Fibroblast of lung (primary cell): Measurements from ENCODE around the gene CELF2. TPM values are rescaled to one million over a fixed set of nuclear protein-coding genes. Genes with fewer than 3 reads are reported as not detected.
A peak's percentile ranks its signal among the peaks of the same experiment; 100 is the strongest.

Source experiments
- DNase-seq, 2 donors: peaks; one replicate each; pipeline versions ENCODE4 v3.0.0 to v3.0.0-alpha.2; 2010; ENCODE audit warnings: low read depth in 2 of 2
- H2AFZ ChIP-seq: 2 replicates; pipeline ENCODE4 v1.5.1; 2012; ENCODE audit warnings: low read length, control low read depth, inconsistent platforms
- H3K27ac ChIP-seq: 2 replicates; pipeline ENCODE4 v1.5.1; 2011; ENCODE audit warnings: low read length, control low read depth; ENCODE audit not compliant: insufficient read depth
- H3K27me3 ChIP-seq: 2 replicates; pipeline ENCODE4 v1.5.1; 2011; ENCODE audit warnings: mild to moderate bottlenecking, low read length; ENCODE audit not compliant: control insufficient read depth, insufficient read depth
- H3K36me3 ChIP-seq: 2 replicates; pipeline ENCODE4 v1.5.1; 2011; ENCODE audit warnings: low read length; ENCODE audit not compliant: control insufficient read depth, insufficient read depth
- H3K4me1 ChIP-seq: 2 replicates; pipeline ENCODE4 v1.5.1; 2011; ENCODE audit warnings: low read length; ENCODE audit not compliant: control insufficient read depth, insufficient read depth; ENCODE audit errors: extremely low read depth
- H3K4me2 ChIP-seq: 2 replicates; pipeline ENCODE4 v1.5.1; 2011; ENCODE audit warnings: low read length, control low read depth; ENCODE audit not compliant: insufficient read depth; ENCODE audit errors: extremely low read depth
- H3K4me3 ChIP-seq, 4 experiments: fragments of 200-600 bp in 1 of 4; sonication (generic) in 1 of 4; replicated peaks in 1 of 4; 2 replicates each; pipeline ENCODE4 v1.5.1; 2011 to 2016; ENCODE audit warnings: low read length in 4 of 4, low read depth in 3 of 4, mild to moderate bottlenecking in 3 of 4, control low read depth in 2 of 4, inconsistent platforms in 1 of 4, mixed read lengths in 1 of 4; ENCODE audit not compliant: insufficient read depth in 1 of 4; ENCODE audit errors: control extremely low read depth in 1 of 4
- H3K79me2 ChIP-seq: 2 replicates; pipeline ENCODE4 v1.5.1; 2012; ENCODE audit warnings: mild to moderate bottlenecking, low read length, inconsistent platforms; ENCODE audit not compliant: control insufficient read depth, insufficient read depth
- H3K9ac ChIP-seq: 2 replicates; pipeline ENCODE4 v1.5.1; 2011; ENCODE audit warnings: mild to moderate bottlenecking, low read length, control low read depth; ENCODE audit not compliant: insufficient read depth
- H3K9me3 ChIP-seq: 2 replicates; pipeline ENCODE4 v1.5.1; 2012; ENCODE audit warnings: low read depth, low read length; ENCODE audit not compliant: control insufficient read depth, insufficient read depth
- H4K20me1 ChIP-seq: 2 replicates; pipeline ENCODE4 v1.5.1; 2011; ENCODE audit warnings: low read length; ENCODE audit not compliant: control insufficient read depth, insufficient read depth; ENCODE audit errors: extremely low read depth
- EZH2 ChIP-seq: IDR thresholded peaks from 2 replicates; pipeline ENCODE4 v1.5.1; 2012; ENCODE audit warnings: low read length, control low read depth, mild to moderate bottlenecking; ENCODE audit errors: missing control alignments
- polyA plus RNA-seq, 2 donors: library from polyadenylated mRNA; depleted of rRNA in 1 of 2; stranded (reverse) in 1 of 2; unstranded in 1 of 2; fragments of >200 nt; gene quantifications; 2 replicates each; pipeline ENCODE4 v1.2.1, GENCODE V29; 2011 to 2012; ENCODE audit warnings: missing spikeins in 1 of 2
- total RNA-seq: library from RNA; depleted of rRNA; stranded (reverse); fragments of >200 nt; gene quantifications from 2 replicates; pipeline ENCODE4 v1.2.1, GENCODE V29; 2014
- TF ChIP-seq, protein P1 (sequence below), 2 donors: IDR thresholded peaks in 1 of 2; conservative IDR thresholded peaks in 1 of 2; 1 replicate in 1 of 2; 2 replicates in 1 of 2; pipeline ENCODE4 v1.5.1; 2011 to 2012; ENCODE audit warnings: low read length in 2 of 2, control low read depth in 1 of 2, inconsistent platforms in 1 of 2, low read depth in 1 of 2, mild to moderate bottlenecking in 1 of 2

Gene CELF2
- total and polyA plus RNA-seq, 2 donors (not counting 1 experiment from before 2014, with no cell fraction given), result 16.9 to 25.1 TPM

DNA sequence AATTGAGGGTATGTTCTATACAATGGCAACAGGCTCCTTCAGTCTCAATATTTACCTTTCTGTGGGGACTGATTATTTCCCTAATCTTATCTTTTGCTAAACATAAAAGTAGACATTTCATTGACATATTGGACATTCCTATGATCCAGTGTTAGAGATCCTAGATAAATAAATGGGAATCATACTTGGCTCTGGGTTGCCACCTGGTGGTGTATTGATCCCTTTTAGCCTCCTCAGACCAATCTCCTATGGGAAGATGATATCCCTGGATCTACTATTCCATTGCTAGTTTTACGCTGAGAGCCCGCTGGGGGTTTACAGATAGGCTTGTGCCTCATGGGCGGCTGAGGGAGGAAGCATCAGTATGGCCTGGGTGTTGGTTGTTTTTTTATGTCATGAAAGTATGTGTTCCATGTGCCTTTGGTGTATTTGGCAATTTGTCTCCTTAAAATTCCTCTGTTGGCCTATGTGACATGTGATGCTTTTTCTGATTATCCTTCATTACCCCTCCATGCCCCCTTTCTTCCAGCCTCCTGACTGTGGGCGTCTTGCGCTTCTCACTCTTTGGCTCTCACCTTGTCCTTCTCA is 18.8 kb downstream of the CELF2 start:
- Histone ChIP-seq H3K4me1 (no peaks in the 10 kb centered on the region), H2AFZ (no peak overlapping the region), H3K36me3 (no peaks in the 10 kb centered on the region), H3K9ac (no peak overlapping the region), H3K4me3 (no peak overlapping the region), H3K27me3 (no peaks in the 10 kb centered on the region), H4K20me1 (no peaks in the 10 kb centered on the region), H3K79me2 (no peaks in the 10 kb centered on the region), H3K4me2 (no peak overlapping the region), H3K27ac (no peak overlapping the region), H3K9me3 (no peaks in the 10 kb centered on the region)
- TF ChIP-seq, protein P1, sequence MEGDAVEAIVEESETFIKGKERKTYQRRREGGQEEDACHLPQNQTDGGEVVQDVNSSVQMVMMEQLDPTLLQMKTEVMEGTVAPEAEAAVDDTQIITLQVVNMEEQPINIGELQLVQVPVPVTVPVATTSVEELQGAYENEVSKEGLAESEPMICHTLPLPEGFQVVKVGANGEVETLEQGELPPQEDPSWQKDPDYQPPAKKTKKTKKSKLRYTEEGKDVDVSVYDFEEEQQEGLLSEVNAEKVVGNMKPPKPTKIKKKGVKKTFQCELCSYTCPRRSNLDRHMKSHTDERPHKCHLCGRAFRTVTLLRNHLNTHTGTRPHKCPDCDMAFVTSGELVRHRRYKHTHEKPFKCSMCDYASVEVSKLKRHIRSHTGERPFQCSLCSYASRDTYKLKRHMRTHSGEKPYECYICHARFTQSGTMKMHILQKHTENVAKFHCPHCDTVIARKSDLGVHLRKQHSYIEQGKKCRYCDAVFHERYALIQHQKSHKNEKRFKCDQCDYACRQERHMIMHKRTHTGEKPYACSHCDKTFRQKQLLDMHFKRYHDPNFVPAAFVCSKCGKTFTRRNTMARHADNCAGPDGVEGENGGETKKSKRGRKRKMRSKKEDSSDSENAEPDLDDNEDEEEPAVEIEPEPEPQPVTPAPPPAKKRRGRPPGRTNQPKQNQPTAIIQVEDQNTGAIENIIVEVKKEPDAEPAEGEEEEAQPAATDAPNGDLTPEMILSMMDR (conservative IDR thresholded peaks at IDR 0.05 in 1 of 2, IDR thresholded peaks at IDR 0.05 in 1 of 2; ENCODE audit: low read depth in 1 of 2, low read length in 2 of 2), result peak; percentile 64 to 69
- TF ChIP-seq EZH2, result no peak
- DNase-seq, result peak; percentile 39 to 76

DNA sequence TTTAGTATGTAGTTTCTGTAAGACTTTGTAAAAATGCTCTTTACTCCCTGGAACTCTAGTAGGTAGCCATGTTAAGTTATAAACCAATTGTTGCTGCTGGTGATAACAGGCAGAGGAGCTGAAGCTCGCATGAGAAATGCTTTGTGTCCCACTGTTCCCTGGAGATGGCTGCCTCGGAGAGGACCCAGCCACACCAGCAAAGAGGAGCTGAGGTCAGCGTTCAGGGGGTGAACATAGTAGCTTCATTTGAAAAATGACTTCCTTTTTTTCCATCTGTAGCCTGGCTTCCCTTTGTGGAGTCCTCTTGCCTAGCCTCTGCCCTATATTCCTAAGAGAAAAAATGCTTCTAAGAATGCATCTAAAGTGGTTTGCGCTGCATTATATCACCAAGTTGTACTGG is 20.3 kb downstream of the CELF2 start:
- Histone ChIP-seq H3K4me2 (no peak overlapping the region), H2AFZ (no peak overlapping the region), H3K79me2 (no peaks in the 10 kb centered on the region), H3K27me3 (no peaks in the 10 kb centered on the region), H3K9me3 (no peaks in the 10 kb centered on the region), H3K36me3 (no peaks in the 10 kb centered on the region), H3K4me3 (no peak overlapping the region), H3K9ac (no peak overlapping the region), H4K20me1 (no peaks in the 10 kb centered on the region), H3K4me1 (no peaks in the 10 kb centered on the region), H3K27ac (no peak overlapping the region)
- no peak for DNase-seq
- TF ChIP-seq EZH2, result no peak
- TF ChIP-seq, protein P1 (conservative IDR thresholded peaks at IDR 0.05 in 1 of 2, IDR thresholded peaks at IDR 0.05 in 1 of 2; ENCODE audit: low read depth in 1 of 2, low read length in 2 of 2), result no peak

- H4K20me1 ChIP-seq, result no peaks in the 10 kb centered on the region
- H3K4me2 ChIP-seq, result no peak overlapping the region
- H3K9ac ChIP-seq, result no peak overlapping the region
- no peaks in the 10 kb centered on the region for H3K79me2 ChIP-seq
- H3K4me1 ChIP-seq, result no peaks in the 10 kb centered on the region
- no peak overlapping the region for H3K4me3 ChIP-seq
- TF ChIP-seq, protein P1 (conservative IDR thresholded peaks at IDR 0.05 in 1 of 2, IDR thresholded peaks at IDR 0.05 in 1 of 2; ENCODE audit: low read depth in 1 of 2, low read length in 2 of 2), result no peak
- no peak for TF ChIP-seq EZH2
- no peaks in the 10 kb centered on the region for H3K27me3 ChIP-seq
- DNase-seq, result peak; percentile 5 to 14
- no peaks in the 10 kb centered on the region for H3K36me3 ChIP-seq
- H3K27ac ChIP-seq, result no peak overlapping the region
- no peaks in the 10 kb centered on the region for H3K9me3 ChIP-seq
- no peak overlapping the region for H2AFZ ChIP-seq
Observed at GRCh38 chr10:11042357-11042756, 24.7 kb downstream of the CELF2 start.
